ENCODE measurements around the gene TMX1.

TMX1 gene

DNA sequence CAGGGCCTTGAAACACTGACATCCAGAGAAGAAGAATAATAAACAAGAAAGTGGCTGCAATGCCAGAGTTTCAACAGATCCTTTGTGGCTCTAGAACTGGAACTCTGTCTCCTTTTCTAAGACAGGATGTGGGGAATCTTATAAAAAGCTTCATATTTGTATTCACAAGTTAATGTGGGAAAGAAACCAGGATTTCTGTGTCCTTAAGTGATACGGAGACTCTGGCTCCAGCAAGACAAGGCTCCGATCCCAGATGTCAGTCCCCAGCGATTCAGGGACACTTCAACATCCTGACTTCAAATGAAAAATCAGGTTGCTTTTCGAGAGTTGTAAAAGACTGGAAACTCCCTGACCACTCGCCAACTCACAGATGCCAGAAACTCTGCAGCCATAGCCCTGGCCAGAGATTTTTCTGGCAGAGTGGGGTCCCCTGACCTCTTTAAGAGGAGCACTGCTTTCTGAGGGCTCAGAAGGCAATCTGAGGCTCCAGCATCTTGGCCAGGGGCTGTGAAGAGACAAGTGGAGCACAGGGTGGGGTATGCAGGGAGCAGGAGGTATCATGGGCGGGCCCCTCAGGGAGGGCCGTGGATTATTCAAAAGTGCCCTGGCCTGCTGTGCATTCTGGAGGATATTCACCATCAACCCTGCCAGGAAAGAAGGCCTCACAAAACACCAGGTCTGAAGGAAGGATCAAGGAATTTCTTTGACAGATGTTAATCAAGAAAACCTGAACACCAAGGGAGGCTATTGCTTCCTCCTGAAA, 53.3 kb downstream of the TMX1 start:
- no peak for DNase-seq (ENCODE audit: low spot score)

DNA sequence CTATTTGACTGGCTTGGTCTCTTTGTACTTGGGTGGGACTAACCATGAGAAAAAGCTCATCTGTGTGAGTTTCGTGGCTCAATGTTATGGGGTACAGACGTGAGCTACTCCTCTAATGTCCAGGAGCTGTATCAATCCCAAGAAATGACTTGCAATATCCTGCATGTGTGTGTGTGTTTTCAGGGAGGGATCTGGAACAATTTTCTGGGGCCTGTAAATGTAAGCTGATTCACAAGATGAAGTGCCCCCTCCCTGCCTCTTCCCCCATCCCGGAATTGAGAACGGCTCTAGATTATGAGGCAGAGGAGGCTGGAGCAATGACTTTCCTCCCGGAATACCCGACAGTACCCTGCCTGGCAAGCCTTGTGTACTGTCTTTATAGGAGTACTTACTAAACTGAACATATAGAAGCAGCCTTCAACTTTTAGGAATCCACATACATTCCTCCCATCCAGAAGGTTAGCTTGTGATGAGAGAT, 53.9 kb downstream of the TMX1 start:
- no peak for DNase-seq (ENCODE audit: low spot score)

DNA sequence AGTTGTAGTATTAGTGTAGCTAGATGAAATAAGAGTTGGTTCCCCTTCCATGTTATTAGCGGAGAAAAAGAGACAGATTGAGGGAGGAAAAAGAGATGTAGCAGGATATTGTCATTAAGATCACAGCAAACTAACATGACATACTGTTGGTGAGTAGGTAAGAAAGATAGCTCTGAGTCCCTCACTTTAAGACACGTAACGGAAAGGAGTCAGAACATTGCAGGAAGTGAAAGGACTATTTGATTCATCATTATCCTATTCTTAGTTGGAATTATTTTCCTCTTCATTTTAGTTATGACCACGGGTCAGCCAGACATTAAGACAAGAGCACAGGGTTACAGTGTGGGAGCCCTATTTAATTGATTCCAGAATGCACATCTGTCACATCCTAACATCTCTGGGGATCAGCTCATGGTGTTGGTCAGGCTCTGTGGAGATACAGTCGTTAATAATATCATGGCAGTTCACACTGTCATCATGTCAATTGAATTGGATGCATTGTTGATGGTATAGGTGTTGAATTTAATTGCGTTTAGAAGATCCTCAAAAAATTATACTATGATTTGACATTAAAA, 55.0 kb downstream of the TMX1 start:
- DNase-seq (ENCODE audit: low spot score): no peak

- DNase-seq (ENCODE audit: low spot score): no peak
These were observed 55.7 kb downstream of the TMX1 start for GRCh38 chr14:51295646-51296263.

DNA sequence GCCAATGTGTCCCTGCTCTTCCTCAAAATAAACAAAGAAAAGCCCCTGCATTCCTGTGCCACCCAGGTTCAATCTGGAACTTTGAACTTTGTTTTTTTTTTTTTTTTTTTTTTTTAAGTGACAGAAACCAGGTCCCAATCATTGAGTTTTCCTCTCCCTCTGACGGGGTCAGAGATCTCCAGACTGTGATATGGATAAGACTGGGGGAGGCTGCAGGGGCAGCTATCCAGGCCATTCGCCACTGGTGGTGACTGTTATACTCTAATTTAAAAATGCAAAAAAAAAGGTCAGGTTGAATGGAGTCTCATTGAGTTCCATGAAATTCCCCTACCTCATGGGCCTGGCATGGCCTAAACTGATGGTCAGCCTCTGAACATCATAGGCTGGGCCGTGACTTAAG, 57.0 kb downstream of the TMX1 start:
- no peak for DNase-seq (ENCODE audit: low spot score)

DNA sequence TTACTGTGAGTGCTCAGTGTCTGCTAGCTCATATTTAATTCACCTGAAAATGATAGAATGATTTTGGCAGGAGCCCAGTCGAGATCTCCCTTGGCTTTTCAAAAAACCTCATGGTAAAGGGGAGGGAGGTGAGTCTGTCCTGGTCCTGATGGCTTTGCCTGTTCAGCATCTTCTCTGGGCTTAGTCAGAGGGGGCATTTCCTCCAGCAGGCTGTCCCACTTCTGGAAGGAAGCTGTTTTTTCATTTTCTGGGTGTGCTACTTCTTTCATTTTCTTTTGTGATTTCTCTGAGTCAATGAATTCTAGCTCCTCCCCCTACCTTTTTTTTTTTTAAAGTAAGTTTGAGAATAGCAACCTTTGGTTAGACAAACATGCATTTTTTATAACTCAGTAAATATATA, 58.8 kb downstream of the TMX1 start:
- no peak for DNase-seq (ENCODE audit: low spot score)

DNA sequence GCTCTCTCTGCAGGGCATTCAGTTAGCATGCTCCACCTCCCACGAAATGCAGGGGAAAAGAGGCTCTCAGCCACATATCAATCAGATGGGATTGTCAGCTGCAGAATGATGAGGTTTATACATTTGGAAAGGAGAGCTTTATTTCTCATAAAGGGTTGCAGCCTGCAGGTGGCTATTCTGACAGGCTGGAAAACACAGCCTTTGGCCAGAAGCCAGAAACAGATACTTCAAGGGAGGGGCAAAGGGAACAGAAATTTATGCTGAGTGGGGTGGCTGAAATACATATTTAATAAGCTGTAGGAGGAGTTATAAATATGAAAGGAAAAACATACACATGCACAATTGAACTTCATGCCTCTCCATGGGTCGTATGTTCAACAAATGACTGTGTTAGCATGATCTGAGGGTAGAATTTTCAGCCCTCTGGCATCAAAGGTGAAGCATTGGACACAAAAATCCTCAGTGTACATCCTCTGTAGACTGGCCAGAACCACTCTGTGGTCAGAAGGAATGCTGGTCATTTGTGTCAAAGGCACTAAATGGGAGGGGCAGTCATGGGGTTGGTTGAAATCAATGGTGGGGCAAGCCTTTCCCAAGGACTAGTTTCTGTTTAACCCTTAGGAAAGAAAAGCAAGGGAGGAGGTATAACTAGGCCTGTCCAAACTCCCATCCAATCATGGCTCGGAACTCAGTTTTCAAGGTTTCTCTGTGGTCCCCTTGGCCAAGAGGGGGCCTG, 62.4 kb downstream of the TMX1 start:
- DNase-seq (ENCODE audit: low spot score): no peak

- DNase-seq (ENCODE audit: low spot score): no peak
These were observed 64.4 kb downstream of the TMX1 start for GRCh38 chr14:51304438-51304837.

- no peak for DNase-seq (ENCODE audit: low spot score)
These were observed 64.9 kb downstream of the TMX1 start for GRCh38 chr14:51304941-51305340.

GRCh38 chr14:51305751-51306150, 65.7 kb downstream of the TMX1 start:
- DNase-seq (ENCODE audit: low spot score): no peak

Data from iPS-NIHi11 (cell line).